ENCODE data around the gene PIK3CD. TPM values are rescaled to one million over a fixed set of nuclear protein-coding genes. Genes with fewer than 3 reads are reported as not detected.

The PIK3CD gene
- total and polyA plus RNA-seq, 2 of the 8 experiments (the other 6 are each of a cell fraction or from before 2014, with no cell fraction given) = 20.6 to 24.1 TPM

- no peak for DNase-seq (ENCODE audit: low read depth in 1 of 2, low spot score in 2 of 2)
- no peak overlapping the region for H3K4me3 ChIP-seq (ENCODE audit: extremely low read depth in 1 of 4, insufficient read depth in 2 of 4, low read depth in 3 of 4, low read length in 4 of 4)
Observed at GRCh38 chr1:9723926-9724325, 72.4 kb downstream of the PIK3CD start.

More at GRCh38 chr1:9723926-9724325, 72.4 kb downstream of the PIK3CD start:
- Histone ChIP-seq H4K8ac (ENCODE audit: extremely low read depth, insufficient read depth, low read length) (no peak overlapping the region), H3K4me2 (ENCODE audit: insufficient read depth in 1 of 2, low read depth in 2 of 2, low read length in 2 of 2) (no peak overlapping the region), H4K5ac (ENCODE audit: insufficient read length, low read depth, low read length) (no peak overlapping the region), H2AFZ (ENCODE audit: low read length) (no peak overlapping the region), H3K27me3 (replicated peaks in 1 of 4; ENCODE audit: control insufficient read depth in 3 of 4, extremely low read depth in 1 of 4, insufficient read depth in 3 of 4, low read length in 3 of 4) (no peaks in the 10 kb centered on the region), H2BK120ac (replicated peaks; ENCODE audit: low read depth, low read length) (no peak overlapping the region), H3K27ac (ENCODE audit: low read depth, low read length) (no peak overlapping the region), H3K14ac (ENCODE audit: insufficient read length) (no peak overlapping the region), H3K4ac (replicated peaks; ENCODE audit: insufficient read length, low read depth, low read length) (no peak overlapping the region), H3K4me1 (replicated peaks in 1 of 4; ENCODE audit: control insufficient read depth in 3 of 4, insufficient read depth in 4 of 4, low read length in 3 of 4) (peaks cover 0 to 12% (median 7%) of the 10 kb centered on the region in 4 experiments; a peak in 5 of 7 replicates), H3K36me3 (ENCODE audit: control insufficient read depth in 2 of 4, insufficient read depth in 4 of 4, low read length in 3 of 4) (peaks cover 2 to 21% (median 21%) of the 10 kb centered on the region in 4 experiments; a peak in 6 of 8 replicates), H3K79me2 (ENCODE audit: control insufficient read depth in 1 of 2, insufficient read depth in 2 of 2, low read length in 2 of 2) (no peaks in the 10 kb centered on the region), H2BK15ac (ENCODE audit: low read length) (no peak overlapping the region), H4K20me1 (replicated peaks in 1 of 2; ENCODE audit: control insufficient read depth in 1 of 2, insufficient read depth in 2 of 2, low read length in 2 of 2) (peaks cover 0 to under 1% of the 10 kb centered on the region in 2 experiments), H3K9me3 (ENCODE audit: insufficient read depth in 2 of 2, low read depth in 1 of 2, low read length in 1 of 2) (peaks cover 7 to 8% of the 10 kb centered on the region in 2 experiments; a peak in 3 of 4 replicates), H3K56ac (replicated peaks; ENCODE audit: insufficient read length, low read depth, low read length) (no peak overlapping the region), H2BK20ac (ENCODE audit: low read length) (no peak overlapping the region), H3K23ac (ENCODE audit: insufficient read length) (no peak overlapping the region), H3K79me1 (ENCODE audit: low read depth, low read length) (no peaks in the 10 kb centered on the region), H2AK5ac (ENCODE audit: low read depth, low read length) (no peak overlapping the region), H3K18ac (ENCODE audit: extremely low read depth, low read length) (no peak overlapping the region), H2BK12ac (ENCODE audit: low read depth, low read length) (no peak overlapping the region), H2BK5ac (ENCODE audit: low read depth, low read length) (no peak overlapping the region), H3K9ac (replicated peaks in 1 of 4; ENCODE audit: extremely low read depth in 1 of 4, low read depth in 3 of 4, low read length in 3 of 4) (no peak overlapping the region), H3K23me2 (ENCODE audit: low read depth, low read length) (no peaks in the 10 kb centered on the region), H4K91ac (replicated peaks; ENCODE audit: insufficient read length, low read length) (no peak overlapping the region)
- TF ChIP-seq SIN3A (conservative IDR thresholded peaks at IDR 0.05 in 1 of 2, IDR thresholded peaks at IDR 0.05 in 1 of 2; ENCODE audit: low read depth in 1 of 2, low read length in 2 of 2) (no peak), TCF12 (IDR thresholded peaks at IDR 0.05; ENCODE audit: low read depth, low read length) (no peak), SUZ12 (IDR thresholded peaks at IDR 0.05; ENCODE audit: low read length) (no peak), RFX5 (IDR thresholded peaks at IDR 0.05; ENCODE audit: borderline replicate concordance, low read depth, low read length) (no peak), CREB1 (IDR thresholded peaks at IDR 0.05) (no peak), BACH1 (IDR thresholded peaks at IDR 0.05; ENCODE audit: low read length) (no peak), KDM1A (IDR thresholded peaks at IDR 0.05; ENCODE audit: borderline replicate concordance, low read length) (no peak), CTCF (IDR thresholded peaks at IDR 0.05; ENCODE audit: control extremely low read depth in 1 of 3, insufficient read depth in 1 of 3, low read depth in 1 of 3, low read length in 3 of 3) (no peak), KDM5A (IDR thresholded peaks at IDR 0.05; ENCODE audit: low read length) (no peak)
- ChIA-PET POLR2A (ENCODE audit: partially characterized antibody) (no interaction called here), CTCF (ENCODE audit: partially characterized antibody) (interaction anchor here (0.8 to 9.2 kb wide), 13 partner anchors 8 to 164 kb away, joined by 3 to 91 read pairs (median 5); no protein-coding TSS in a partner anchor)
- FAIRE-seq = no peak
- 97% methylated on average over 6 of the region's 6 CpGs; no CpG with 5 or more reads in 1 of the 2 experiments for WGBS, 2 experiments (ENCODE audit: extremely low coverage in 1 of 2, insufficient coverage in 1 of 2, insufficient read length in 1 of 2, insufficient replicate concordance in 2 of 2, low coverage in 1 of 2, low lambda C conversion rate in 2 of 2, missing lambda C conversion rate in 1 of 2)

Data from H1 (cell line).